Skeletal muscle cell (primary cell): ENCODE measurements around the gene TRIM15.

Experiments
- DNase-seq: peaks from one replicate; pipeline ENCODE4 v3.0.0-alpha.2; 2010; ENCODE audit warnings: low read depth
- H3K4me3 ChIP-seq: 2 replicates; pipeline ENCODE4 v1.5.1; 2011; ENCODE audit warnings: low read depth, mild to moderate bottlenecking, control low read depth, low read length, moderate library complexity

TRIM15 gene

DNA sequence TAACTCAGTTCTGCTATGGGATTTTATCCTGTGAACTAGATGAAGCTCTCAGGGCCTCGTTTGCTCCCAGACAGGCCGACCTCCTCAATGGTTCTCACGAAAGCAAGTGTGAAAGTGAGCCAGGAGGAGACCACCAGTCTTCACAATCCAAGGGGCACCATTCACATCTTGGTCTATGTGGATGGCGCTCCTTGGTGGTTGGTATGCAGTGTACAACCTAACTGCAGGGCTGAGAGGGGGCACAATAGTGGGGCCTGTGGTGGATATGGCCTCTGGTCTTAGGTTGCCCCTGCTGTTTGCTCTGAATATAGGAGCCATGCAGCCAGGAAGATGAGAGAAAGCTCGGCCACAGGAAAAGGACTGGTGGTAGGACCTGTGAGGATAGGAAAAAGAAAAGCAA is 25.2 kb downstream of the TRIM15 start:
- H3K4me3 ChIP-seq: no peak overlapping the region
- DNase-seq: no peak

DNA sequence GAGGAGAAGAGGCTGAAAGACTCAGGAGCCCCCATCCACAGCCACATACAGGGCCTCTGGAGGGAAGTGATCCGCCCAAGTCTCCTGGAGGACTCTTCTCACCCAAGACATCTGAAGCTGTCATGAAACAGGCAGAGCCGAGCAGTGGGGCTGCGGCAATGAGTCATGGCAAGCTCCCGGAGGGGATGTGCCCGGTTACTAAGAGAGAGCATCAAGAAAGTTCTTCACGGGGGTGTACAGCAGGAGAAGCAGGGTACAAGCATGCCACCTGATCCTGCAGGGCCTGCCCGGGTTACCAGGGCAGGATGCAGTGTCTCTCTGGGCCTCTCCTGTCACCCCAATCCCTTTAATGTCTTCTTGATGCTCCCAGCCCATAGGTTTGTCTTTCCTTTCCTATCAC is 28.7 kb downstream of the TRIM15 start:
- no peak for DNase-seq
- H3K4me3 ChIP-seq: no peak overlapping the region

GRCh38 chr6:30194797-30195690 is 31.7 kb downstream of the TRIM15 start:
- H3K4me3 ChIP-seq: no peak overlapping the region
- DNase-seq: no peak

DNA sequence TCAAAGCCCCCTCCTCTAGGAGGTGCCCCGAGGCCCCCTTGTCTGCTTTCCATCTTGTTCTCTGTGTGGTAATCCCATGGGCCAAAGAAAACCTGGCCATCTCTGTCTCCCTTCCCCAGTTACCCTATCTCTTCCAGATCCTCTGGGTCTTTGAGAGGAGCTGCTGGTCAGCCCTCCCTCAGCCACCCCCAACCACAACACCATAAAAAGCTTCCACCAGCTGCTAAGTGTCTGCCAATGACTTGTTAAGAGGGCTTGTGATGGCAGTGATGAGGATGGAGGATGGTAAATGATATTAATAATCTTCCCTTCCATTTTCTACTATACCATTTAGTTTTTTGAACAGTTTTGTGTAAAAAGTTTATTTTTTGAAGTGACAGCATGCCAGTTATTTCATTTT is 32.6 kb downstream of the TRIM15 start:
- no peak overlapping the region for H3K4me3 ChIP-seq
- DNase-seq: no peak

- DNase-seq: no peak
- H3K4me3 ChIP-seq: no peak overlapping the region
Measured at GRCh38 chr6:30196376-30196775, 33.0 kb downstream of the TRIM15 start.

GRCh38 chr6:30198166-30199084 is 35.1 kb downstream of the TRIM15 start:
- DNase-seq: no peak
- no peak overlapping the region for H3K4me3 ChIP-seq

DNA sequence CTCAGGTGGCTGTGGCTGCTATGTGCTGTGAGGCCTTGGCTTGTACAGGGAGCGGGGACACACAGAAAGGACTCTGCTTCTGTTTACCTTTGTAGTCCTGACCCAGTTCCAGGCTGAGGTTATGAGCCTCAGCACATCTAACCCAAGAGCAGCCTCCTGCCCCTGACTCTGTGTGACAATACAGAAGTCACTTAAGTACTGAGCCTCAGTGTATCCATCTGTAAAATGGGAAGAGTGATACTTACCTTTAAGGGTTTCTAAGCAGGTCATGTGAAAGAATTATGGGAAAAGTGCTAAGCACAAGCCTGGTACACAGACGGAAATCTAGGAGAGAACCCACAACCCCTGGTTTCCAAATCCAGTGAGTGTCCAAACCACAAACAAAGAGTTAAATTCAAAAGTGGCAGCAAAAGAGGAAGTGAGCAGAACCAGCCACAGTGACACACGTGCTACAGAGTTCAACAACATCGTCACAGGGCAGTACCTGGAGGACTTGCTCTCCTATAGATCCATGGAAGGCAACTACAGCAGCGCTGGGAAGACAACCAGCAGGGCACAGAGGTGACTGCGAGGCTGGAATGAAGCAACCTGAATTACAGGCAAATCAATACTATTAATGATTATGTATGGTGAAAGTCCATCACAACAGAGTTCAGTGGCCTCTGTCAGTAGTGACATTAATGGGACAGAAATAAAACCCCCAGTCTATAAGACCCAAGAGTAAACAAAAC is 37.4 kb downstream of the TRIM15 start:
- DNase-seq: no peak
- H3K4me3 ChIP-seq: no peak overlapping the region

- no peak for DNase-seq
- no peak overlapping the region for H3K4me3 ChIP-seq
Measured at GRCh38 chr6:30202366-30202765, 39.0 kb downstream of the TRIM15 start.

DNA sequence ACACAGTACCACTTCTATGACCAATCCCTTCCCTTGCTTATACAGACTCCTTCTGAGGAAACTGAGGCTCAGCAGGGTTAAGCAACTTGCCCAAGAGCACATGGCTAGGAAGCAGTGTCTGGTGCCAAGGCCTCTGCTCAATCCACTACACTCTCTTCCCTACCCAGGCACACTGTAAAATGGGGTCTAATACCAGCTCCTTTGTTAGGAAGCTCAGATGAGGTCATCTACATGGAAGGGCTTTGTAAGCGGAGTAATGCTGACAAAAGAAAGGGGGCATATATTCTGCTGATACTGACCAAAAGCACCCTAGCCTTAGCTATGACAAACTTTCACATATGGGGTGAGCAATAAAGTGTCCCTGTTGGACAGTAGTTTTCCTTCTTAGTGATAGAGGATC is 40.8 kb downstream of the TRIM15 start:
- no peak overlapping the region for H3K4me3 ChIP-seq
- no peak for DNase-seq

DNA sequence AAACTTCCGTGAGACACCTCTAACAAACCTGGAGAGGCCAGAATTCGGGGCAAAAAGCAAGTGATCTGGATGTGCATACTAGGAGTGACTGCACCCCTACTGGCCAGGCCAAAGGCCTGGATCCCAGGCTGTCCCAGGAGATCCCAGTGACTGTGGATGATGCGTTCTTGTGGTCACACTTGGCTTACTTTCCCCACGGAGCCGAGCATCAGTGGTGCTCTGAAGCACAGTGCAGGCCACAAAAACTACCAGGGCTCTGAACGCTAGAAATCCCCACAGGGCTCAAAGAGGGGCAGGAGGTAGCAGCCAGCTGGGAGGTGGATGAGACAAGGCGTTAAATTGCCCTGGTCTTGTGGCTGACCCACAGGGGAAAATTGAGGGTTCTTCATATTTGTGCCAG is 42.8 kb downstream of the TRIM15 start:
- DNase-seq: no peak
- H3K4me3 ChIP-seq: no peak overlapping the region

DNA sequence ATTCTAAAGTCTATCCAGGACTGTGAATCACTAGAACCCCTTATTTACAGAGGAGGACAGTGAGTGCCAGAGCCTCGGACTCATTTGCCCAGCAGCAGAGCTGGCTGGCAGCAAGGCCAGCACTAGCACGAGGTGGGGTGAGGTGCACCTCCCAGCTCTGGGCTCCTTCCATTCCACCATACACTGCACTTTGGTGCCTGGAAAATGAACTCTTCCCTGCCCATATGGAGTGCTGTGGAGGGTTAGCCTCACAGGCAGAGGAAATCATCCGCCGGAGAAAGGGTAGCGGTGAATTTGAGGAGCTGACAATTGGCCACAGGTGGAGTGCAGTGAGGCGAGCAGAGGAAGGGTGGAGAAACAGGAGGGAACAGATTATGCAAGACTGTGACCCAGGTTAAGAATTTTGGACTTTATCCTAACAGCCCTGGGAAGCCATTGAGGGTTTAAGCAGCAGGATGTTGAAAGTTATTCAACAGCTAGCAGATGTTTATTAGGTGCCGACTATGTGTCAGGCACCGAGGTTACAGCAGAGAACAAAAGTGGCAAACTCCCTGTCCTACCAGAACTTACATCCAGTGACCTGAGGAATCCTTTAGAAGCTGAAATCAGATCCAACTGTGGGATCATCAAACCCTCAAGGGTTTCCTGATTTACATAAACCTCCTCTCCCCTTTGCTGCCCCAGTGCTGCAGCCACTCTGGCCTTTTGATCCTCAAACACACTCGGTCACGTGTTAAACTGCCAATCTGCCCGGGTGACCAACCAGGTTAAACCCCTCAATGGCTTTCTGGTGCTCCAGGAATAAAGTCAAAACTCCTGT is 43.7 kb downstream of the TRIM15 start:
- no peak for DNase-seq
- H3K4me3 ChIP-seq: no peak overlapping the region

DNA sequence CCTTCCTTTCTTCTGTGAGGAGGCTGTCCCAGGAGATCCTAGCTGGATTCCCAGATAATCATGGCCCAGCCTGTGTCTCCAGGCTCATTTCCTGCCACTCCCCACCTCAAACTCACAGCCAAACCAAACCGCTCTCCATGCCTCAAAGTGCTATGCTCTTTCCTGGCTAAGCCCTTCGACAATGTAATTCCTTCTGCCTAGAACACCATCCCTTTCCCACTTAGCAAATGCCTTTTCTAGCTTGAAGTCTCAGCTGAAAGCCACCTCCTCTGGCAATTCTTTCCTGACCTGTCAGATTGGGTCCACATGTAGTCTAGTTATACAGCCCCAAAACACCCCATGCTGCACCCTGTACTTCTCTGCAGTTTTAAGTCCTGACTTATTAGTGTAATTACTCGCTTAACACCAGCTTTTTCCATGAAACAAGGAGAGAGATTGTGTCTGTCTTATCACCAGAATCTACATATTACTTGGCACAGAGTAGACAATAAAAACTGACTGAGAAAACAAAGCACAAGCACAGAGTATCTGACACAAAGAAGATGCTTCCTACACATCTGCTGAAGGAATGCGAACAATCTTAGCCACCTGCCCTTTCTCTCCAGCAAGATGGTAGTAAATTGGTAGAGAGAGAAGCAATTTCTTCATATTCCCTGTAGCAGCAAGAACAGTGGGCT is 44.4 kb downstream of the TRIM15 start:
- no peak for DNase-seq
- no peak overlapping the region for H3K4me3 ChIP-seq

- no peak overlapping the region for H3K4me3 ChIP-seq
- no peak for DNase-seq
Measured at GRCh38 chr6:30211306-30211705, 48.0 kb downstream of the TRIM15 start.

DNA sequence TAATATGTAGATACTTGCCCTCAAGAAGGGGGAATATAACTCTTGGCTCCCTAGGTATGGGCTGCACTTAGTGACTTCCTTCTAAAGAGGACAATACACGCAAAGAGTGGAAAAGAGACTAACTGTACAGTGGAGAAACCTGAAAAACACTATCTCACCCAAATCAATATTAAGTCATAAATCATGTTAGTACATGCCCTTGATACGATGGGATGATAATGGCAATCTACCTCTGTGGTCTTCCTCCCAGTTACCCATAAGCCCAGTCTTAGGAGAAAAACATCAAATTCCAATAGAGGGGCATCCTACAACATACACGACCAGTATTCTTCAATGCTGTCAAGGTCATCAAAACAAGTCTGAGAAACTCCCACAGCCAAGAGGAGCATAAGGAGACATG is 48.6 kb downstream of the TRIM15 start:
- no peak for DNase-seq
- H3K4me3 ChIP-seq: peak overlapping the region; percentile 91

DNA sequence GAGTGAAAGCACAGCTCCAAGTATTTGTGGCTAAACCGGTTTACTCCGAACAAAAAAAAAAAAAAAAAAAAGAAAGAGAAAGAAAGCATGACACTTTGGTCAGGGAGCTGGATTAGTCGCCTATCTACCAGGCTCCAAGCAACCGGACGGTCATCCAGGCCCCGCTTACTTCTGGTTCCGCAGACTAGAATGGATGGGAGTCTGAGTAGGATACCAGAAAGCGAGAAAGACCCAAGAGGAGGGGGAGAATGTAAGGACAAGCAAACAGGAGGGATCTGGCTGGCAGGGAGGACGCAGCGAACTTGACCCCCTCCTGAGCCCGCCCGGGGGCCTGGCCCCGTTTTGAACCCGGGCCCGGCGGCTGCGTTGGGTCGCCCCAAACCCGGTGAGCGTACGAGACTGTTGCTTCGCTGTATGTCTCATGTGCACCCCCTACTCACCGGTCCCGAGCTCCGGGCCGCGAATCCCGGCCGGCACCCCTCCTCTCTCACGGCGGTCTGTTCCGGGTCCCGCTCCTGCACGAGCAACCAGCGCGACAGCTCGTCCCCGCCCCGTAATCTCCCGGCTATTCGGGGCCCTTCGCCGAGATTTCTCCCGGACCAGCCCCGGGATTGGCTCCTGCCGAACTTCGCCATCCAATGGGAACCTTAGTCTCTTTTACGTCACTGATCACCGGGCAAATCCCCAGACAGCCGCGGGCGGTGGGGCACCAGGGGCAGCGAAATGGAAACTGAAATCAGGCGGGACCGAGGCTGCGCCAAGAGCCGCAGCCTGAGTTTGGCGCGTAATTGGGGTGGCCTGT is 49.7 kb downstream of the TRIM15 start, which contains the start of gene TRIM26:
TSS of gene TRIM26 (minus strand) at position 542 of the 802 bp plus-strand sequence. CDS start 14,303 bp downstream, outside the sequence.
- peak within 1 kb of the TSS; percentile 91 for H3K4me3 ChIP-seq
- DNase-seq: peak; percentile 81

DNA sequence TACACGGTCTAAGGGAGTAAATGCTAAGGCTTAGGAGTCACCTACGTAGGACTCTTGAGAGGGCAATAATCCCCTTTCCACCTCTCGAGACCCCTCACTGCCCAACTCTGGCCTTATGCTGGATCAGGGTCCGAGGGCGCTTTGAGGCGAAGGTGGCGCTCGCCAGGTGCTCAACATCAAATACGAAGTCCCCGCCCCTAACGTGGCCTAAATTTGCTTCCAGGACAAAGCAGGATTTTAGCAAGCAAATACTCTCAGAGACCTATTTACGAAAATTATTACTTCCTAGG is 50.3 kb downstream of the TRIM15 start:
- no peak for DNase-seq
- peak overlapping the region; percentile 91 for H3K4me3 ChIP-seq

DNA sequence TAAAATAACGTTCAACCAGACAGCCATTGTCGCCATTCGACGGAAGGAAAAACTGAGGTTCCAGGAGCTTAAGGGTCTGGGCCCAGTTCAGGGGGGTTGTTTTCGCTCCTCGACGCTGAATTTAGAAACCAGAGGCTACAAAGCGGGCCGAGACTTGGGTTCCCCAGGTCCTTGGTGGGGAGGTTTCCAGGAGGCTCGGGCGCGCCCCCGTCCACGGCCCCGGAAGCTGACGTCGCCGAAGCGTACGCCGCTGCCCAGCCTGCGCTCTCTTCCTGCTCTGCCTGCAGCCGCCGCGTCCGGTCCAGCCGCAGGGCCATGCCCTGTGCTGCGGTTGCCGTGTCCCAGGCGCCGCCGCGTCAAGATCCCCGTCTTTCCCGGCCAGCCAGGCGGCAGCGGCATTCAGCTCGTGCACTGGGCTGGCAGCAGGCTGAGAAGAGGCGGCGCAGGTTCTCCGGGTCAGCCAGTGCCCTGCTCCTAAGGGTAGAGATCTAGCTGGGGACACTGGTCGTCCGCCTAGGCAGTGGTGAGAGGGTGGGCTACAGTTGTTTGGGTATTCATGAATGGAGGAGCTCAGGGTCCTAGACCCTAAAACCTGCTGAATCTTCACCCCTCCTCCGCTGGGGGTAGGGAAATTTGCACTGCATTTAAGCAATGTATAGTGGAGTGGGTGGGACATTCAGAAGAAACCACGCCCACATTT is 50.8 kb downstream of the TRIM15 start:
- peak; percentile 35 for DNase-seq
- peak overlapping the region; percentile 91 for H3K4me3 ChIP-seq
